Right renal cortex interstitium (tissue), 3 donors: ENCODE results near the gene SGCA. TPM values are rescaled to one million over a fixed set of nuclear protein-coding genes. Genes with fewer than 3 reads are reported as not detected.

ENCODE experiments used
- DNase-seq, 3 donors: peaks; one replicate each; pipeline ENCODE4 v3.0.0-alpha.2; 2013; ENCODE audit warnings: low read depth in 3 of 3, low spot score in 2 of 3
- polyA plus RNA-seq, 3 donors: library from polyadenylated mRNA; unstranded; fragments of 120-200 nt; gene quantifications; one replicate each; pipeline ENCODE4 v1.2.1, GENCODE V29; 2013; ENCODE audit not compliant: insufficient read length in 3 of 3

SGCA gene
- polyA plus RNA-seq: under 1 TPM; 0.62 to 0.85 (median 0.83) TPM

DNA sequence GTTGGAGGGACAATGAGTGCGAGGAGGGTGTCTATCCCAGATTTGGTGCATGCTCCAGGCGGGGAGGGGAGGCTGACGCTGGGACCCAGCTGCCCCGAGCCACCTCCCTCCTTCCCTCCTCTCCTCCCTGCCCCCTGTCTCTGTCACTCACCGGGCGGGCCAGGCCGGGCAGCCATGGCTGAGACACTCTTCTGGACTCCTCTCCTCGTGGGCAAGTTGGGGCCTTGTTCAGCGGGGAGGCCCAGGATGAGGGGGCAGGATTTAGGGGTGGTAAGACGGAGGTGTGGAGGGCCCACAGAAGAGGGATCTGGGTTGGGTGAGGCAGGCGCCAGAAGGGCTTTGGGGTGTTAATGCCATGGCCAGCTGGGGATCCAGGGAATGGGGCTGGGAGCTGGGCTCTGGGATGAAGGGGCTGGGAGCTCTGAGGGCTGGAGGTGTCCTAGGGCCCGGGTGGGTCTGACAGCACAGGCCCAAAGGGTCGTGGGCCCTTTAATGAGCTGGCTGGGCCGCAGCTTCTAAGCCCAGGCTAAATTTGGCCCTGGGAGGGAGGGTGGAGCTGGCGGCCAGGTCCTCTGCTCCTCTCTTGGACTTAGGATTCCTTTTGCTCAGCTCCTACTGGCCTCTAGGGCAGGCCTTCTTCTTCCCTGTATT, at the start of gene SGCA:
SGCA (plus strand) TSS at position 139 of the 651 bp plus-strand sequence; CDS start at position 175, 36 bp downstream.
- no peak for DNase-seq

- no peak for DNase-seq
Observed at GRCh38 chr17:50117202-50118051, 48.4 kb upstream of the SGCA start.

DNA sequence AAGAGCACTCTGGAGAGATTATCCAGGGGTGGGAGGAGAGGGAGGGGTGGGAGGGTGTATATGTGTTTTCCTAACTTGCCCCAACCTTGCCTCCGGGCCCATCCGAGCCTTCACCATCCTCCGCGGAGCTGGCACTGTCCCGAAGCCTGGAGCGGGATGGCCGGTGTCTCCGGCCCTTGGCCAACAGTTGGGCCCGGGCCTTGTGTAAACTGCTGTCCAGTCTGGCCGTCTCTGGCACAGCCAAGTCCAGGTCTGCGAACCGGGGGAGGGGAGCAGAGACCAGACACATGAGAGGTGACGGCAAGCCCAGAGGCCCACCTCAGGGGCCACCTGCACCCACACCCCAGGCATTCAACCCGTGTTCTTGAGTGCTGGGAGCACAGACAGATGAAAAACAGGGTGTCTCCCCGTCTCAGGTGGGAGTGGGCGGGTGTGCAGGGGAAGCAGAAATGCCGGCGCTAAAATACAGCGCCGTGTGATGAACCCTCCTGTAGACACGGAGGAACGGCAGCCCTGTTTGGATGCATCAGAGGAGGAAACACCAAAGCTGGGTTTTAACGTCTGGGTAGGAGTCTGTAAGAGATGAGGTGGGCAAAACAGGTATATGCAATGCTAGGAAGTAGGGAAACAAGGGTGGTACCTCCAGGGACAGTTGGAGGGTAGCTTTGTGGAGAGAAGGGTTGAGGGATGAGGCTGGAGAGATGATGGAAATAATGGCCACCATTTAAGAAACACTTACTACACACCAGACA, 47.6 kb upstream of the SGCA start:
- DNase-seq: no peak

DNA sequence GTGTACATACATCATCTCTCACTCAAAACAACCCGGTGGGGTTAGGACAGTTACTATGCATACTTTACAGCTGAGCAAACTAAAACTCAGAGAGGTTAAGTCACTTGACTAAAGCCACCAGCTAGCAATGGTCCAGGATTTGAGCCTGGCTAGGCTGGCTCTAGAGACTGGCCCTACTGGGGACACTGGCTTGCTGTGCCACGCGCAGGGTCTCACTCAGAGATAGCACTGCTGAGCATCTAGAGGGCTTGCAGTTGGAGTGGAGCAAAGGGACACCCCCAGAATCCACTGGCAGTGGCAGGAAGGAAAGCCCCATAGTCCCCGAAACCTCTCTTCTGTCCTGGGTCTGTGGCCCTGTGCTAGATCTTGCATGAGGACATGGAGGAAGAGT, 47.0 kb upstream of the SGCA start:
- DNase-seq: no peak

DNA sequence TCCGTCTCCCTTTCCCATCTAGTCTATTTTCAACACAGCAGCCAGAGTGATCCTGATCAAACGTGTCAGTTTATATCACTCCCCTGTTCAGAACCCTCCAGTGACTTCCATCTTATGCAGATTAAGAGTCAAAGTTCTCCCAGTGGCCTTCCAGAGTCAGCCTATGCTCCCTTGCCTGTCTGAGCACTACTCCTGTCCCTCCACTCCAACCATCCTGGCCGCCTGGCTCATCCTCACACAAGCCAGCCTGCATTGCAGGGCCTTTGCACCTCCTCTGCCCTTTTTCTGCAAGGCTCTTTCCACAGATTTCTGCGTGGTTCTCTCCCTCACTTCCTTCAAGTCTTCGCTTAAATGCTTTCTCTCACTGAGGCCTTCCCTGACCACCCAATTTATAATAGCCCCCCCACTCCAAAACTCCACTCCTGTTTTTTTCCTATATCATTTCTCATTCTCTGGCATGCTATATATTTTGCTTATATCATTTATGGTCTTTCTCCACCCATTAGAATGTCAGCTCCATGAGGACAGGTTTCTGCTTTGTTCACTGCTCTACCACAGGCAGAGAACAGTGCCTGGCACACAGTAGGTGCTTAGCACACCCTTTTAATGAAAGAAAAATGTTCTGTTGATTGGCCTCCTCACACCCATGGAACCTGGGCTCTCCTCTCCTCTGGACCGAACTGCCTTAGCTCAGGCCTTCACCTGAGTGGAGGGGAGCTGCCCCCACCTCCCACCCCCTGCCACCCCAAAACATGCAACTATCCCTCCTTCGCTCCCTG, 45.1 kb upstream of the SGCA start:
- DNase-seq: no peak

- no peak for DNase-seq
Observed at GRCh38 chr17:50122945-50123344, 42.9 kb upstream of the SGCA start.

DNA sequence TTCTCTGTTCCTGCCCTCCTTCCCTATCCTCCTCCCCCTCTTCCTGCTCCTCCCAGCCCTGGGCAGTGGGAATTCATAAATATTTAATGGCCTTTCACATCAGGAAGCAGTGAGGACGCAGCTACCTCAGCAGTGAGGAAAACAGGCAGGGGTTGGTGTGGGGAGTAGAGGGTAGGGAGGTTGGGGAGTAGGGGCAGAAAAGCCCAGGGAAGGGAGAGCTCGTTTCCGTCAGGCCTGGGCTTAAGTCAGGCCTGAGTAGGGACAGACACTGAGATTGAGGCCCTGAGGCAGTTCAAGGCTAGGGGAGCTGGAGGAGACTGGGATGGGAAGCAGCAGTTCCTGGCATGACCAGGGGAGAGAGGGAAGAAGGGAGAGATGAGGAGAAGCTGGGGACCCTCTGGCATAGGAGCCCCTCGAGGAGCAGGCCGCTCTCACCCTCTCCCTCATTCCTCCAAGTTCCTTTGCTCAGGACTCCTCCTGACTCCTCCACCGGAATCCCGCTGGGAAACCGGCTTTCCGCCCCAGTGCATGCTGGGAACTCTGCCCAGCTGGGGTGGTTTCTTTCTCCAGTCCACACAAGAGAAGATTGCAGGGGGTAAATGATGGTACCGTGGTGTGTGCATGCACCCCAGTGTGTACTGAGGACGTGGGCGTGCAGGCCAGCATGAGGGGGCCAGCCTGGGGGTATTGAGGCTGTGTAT, 42.0 kb upstream of the SGCA start:
- no peak for DNase-seq

GRCh38 chr17:50125420-50125997, 40.3 kb upstream of the SGCA start:
- DNase-seq: no peak

DNA sequence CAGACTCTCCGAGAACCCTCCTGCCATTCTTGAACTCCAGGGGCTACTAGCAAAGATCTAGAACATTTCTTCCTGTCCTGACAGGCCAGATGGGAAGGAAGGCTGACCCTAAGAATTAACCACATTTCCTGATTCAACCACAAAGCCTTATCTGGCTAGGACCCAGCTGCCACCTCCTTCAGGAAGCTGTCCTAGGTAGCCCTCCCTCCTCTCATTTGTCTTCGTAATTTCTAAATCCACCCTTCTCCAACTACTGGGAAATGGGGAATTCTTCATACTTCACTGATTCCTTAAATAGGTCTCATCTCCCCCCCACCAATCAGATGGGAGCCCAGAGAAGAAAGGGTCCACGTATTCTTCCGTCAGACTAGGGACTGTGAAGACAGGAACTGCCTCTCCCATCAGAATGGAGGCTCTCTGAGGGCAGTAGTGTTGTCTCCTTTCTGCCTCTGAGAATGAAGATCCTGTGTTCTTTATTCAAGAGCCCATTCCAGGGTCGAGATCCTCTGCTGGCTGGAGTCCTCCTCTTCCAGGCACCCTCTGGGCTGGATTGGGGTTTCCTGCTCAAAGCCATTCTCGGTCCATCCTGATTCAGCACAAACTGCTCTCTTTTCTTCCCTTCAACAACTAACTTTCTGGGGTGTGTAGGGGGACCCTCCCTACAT, 38.0 kb upstream of the SGCA start:
- DNase-seq: no peak

DNA sequence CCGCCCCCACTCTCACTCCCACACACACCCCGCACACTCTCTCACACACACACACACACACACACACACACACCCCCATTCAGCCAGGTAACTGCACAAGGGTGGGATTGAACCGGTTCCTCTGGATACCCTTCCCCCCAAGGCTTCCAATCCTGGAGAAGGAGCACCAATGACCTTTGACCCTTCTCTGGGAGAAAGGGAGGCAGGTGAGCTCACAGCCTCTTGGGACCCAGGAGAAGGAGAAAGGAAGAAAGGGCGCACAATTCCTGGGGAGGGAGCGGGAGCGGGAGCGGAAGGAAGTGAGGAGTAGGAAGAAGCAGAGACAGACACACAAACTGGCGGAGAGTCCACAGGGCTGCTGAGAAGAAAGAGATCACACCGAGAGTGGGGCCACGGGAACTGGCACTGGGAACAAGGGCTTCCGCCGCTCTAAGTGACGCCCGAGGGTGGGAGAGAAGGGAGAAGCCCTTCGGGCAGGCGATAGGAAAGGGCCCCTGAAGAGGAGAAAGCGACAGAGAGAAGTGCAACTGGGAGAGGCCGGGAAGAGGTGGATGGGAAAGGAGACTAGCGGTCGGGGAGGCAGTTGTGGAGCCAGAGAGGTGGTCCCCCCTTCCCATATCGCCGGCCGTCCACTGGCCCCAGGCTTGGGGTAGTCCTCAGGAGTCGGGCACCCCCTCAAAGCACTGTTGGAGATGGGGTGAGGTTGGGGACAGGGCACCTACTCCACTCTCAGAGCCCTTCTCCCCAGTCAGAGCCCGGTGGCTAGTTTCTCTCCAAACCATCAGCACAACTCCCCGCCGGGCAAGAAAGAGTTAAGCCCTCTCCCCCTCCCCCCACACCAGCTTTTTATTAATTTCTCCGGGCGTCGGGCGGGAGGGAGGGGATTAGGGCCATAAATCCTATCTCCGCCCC, 37.1 kb upstream of the SGCA start:
- DNase-seq: no peak

DNA sequence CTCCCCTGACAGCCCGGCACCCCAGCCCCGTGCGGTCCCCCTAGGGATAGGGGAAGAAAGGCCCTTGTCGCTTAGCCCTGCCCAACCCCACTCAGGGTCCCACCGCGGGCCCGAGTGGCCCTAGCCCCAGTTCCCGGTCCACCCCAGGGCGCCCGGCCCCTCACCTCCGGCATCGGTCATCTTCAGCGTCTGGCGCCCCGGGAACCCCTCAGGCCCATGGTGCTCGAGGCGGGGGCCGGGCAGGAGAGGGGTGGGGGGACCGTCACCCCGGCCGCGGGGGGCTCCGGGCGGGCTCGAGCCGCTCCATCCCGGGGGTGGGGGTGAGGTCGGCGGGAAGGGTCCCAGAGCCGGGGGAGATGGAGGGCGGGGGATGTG, 36.5 kb upstream of the SGCA start:
- no peak for DNase-seq

GRCh38 chr17:50129728-50130558, 35.9 kb upstream of the SGCA start, which contains the start of gene SAMD14:
SAMD14 (minus strand) TSS chr17:50130160; CDS start chr17:50124959, 5,201 bp downstream.
- no peak for DNase-seq

DNA sequence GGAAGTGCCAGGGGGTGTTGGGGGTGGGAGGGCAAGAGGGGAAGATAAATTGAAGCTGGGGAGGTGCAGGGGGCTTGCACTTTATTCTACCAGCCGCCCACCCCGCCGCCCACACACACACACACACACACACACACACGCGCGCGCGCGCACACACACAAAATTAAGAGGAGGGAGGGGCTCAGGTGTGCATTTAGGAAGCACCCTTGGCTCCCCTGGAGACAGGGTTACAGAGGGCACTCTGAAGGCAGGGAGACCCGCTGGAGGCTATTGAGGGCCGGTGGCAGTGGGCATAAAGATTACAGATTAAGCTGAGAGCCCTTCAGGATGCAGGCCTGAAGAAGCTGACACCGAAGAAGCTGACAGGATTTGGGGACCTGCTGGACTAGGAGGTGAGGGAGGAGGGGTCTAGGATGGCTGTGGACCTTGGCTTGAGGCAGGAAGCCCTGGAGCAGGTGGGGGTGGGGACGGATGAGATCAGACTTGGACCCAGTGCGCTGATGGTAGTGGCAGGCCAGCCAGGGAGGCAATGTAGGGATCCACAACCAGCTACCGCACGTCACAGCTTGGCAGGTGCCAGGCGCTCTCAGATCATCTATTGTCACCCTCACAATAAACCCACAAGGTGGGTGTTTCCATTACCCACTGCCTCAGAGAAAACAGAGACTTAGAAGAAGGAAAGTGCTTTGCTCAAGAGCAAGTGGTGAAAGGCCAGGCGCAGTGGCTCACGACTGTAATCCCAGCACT, 35.1 kb upstream of the SGCA start:
- no peak for DNase-seq

DNA sequence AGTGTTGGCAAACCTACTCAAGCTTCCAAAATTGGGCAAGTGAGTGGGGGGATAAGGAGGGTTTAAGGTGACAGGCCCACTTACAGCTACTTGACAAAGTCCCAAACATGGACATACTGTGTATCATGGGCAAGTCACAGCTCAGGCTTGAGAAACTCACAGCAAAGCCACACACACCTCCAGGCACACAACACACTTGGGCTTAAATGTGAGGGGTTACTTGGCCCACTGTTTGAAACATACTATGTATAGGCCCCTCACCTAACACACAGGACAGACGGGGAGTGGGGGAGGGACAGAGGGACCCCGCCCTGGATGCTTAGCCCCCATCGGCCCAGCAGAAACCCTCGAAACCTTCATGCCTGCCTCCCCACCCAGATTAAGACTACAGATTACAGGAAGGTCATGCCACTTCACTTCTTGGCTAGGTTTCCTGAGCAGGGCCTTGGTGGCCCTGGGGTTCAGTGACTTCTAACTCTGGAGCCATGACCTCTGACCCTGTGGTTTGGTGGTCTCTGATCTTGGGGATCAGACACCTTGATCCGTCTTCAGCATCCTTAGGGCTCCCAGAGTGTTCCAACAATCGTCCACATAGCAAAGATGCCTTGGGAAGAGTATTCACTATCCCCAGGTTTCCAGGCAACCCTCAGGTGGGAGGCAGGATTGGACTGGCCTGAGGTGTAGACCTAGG, 33.6 kb upstream of the SGCA start:
- DNase-seq: no peak

GRCh38 chr17:50133028-50133768, 32.6 kb upstream of the SGCA start:
- no peak for DNase-seq
